ENCODE measurements around the gene NAA10. TPM values are rescaled to one million over a fixed set of nuclear protein-coding genes. Genes with fewer than 3 reads are reported as not detected.

NAA10 gene
- total RNA-seq, 6 donors from 2014 or later: 30.7 to 116 (median 76.2) TPM

DNA sequence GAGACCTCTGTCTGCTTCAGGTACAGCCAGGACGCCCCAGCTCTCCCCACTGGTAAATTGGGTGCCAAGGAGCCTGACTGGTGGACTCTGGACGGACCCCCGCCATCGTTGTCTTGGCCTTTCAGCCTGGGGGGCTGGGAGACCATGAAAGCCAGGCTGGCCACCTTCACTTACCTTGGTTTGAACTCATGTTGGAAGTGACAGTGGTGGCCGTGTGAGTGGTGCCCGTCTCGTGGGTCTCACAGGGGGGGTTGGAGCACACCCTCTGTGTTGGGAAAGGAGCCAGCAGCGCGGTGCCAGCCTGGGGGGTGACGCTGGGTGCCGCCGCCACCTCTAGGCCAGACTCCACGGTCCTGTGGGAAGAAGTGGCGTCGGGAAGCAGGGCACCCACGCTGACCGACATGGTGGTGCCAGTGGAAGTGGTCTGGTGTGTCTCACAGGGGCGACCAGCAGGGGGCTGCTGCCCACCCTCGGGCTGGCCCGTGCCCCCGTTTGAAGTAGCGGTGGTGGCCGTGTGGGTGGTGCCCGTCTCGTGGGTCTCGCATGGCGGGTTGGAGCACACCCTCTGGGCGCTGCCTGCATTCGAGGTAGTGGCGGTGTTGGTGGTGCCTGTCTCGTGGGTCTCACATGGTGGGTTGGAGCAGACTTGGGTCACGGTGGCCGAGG is 19.2 kb upstream of the NAA10 start:
- Histone ChIP-seq H3K36me3 (peaks cover 0 to 99% (median 69%) of the 10 kb centered on the region in 4 donors), H3K4me3 (no peak overlapping the region), H3K9me3 (no peaks in the 10 kb centered on the region), H3K27me3 (no peaks in the 10 kb centered on the region), H3K27ac (no peak overlapping the region), H3K4me1 (peaks cover 4 to 12% (median 8%) of the 10 kb centered on the region in 4 donors)
- ATAC-seq (ENCODE audit: low FRiP score in 2 of 2) (no peak), DNase-seq (no peak)
- WGBS, 2 donors: 80 to 83% methylated on average over 3 to 32 of the region's 33 CpGs
- no peak for TF ChIP-seq POLR2AphosphoS5 (IDR thresholded peaks at IDR 0.05)
- TF ChIP-seq EP300 (IDR thresholded peaks at IDR 0.05): no peak
- TF ChIP-seq POLR2A (IDR thresholded peaks at IDR 0.05): no peak
- TF ChIP-seq, protein P1, sequence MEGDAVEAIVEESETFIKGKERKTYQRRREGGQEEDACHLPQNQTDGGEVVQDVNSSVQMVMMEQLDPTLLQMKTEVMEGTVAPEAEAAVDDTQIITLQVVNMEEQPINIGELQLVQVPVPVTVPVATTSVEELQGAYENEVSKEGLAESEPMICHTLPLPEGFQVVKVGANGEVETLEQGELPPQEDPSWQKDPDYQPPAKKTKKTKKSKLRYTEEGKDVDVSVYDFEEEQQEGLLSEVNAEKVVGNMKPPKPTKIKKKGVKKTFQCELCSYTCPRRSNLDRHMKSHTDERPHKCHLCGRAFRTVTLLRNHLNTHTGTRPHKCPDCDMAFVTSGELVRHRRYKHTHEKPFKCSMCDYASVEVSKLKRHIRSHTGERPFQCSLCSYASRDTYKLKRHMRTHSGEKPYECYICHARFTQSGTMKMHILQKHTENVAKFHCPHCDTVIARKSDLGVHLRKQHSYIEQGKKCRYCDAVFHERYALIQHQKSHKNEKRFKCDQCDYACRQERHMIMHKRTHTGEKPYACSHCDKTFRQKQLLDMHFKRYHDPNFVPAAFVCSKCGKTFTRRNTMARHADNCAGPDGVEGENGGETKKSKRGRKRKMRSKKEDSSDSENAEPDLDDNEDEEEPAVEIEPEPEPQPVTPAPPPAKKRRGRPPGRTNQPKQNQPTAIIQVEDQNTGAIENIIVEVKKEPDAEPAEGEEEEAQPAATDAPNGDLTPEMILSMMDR (IDR thresholded peaks at IDR 0.05): no peak

DNA sequence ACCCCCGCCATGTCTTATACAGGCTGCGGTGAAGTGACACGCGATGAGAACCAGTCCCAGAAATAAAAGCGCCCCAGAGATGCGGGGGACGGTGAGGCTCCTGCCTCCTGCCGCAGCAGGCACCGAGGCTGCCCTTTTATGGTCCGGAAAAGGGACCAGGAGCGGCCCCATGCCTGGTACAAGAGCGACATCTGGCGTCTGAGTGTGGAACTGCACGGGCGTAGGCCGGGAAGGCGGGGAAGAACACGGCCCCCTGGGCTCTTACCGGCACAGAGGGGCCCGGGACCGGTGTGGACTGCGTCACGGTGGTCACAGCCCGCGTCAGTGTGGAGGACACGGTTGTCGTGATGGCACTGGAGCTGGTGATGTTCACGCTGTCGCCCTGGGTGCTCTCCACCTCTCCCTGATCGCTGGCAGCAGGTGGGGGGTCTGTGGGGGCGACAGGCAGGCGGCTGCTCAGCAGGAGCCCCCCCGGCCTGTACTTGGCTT is 18.5 kb upstream of the NAA10 start:
- DNase-seq: peak in 1 of 2 donors; percentile 75
- no peak overlapping the region for H3K4me3 ChIP-seq
- no peaks in the 10 kb centered on the region for H3K9me3 ChIP-seq
- ATAC-seq (ENCODE audit: low FRiP score in 2 of 2): peak; percentile 73 to 89
- TF ChIP-seq POLR2AphosphoS5 (IDR thresholded peaks at IDR 0.05): peak in 1 of 2 donors; percentile 18
- TF ChIP-seq POLR2A (IDR thresholded peaks at IDR 0.05): no peak
- TF ChIP-seq, protein P1 (IDR thresholded peaks at IDR 0.05): peak; percentile 93 to 99 (median 98)
- no peak for TF ChIP-seq EP300 (IDR thresholded peaks at IDR 0.05)
- H3K27ac ChIP-seq: no peak overlapping the region
- H3K4me1 ChIP-seq: peaks cover 9 to 17% (median 10%) of the 10 kb centered on the region in 4 donors
- H3K27me3 ChIP-seq: no peaks in the 10 kb centered on the region
- WGBS, 2 donors: 38% methylated on average over 33 of the region's 33 CpGs; no CpG with 5 or more reads in 1 of the 2 donors
- H3K36me3 ChIP-seq: peaks cover 0 to 98% (median 66%) of the 10 kb centered on the region in 4 donors

DNA sequence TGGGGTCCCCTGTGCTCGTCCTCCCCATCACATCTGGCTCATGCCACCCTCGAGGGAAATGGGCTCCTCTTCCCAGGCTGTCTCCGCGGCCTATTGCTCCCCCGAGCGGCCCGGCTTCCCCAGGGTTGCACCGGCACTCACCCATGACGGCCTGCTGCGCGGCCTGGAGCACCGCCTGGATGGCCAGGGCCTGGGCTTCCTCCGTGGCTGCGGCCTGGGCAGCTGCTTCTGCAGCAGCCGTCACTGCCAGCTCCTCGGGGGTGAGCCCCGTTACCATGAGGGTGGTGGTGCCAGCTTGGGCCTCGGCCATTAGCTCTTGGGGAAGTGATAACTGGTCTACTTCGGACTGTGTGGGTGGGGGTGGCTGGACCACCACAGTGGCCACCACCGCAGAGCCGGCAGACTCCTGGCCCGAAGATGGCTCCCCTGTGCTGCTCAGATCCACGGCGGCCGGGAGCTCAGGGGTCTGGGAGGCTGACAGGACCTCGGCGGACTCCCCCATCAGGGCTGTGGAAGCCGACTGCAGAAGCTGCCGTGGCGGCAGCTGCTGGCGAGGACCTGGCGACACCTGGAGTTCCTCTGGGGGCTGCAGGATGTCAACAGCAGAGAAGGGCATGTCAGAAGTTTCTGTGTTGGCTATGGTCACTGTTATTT is 17.7 kb upstream of the NAA10 start:
- H3K4me3 ChIP-seq: no peak overlapping the region
- no peak overlapping the region for H3K27ac ChIP-seq
- no peaks in the 10 kb centered on the region for H3K9me3 ChIP-seq
- WGBS, 2 donors: 92 to 93% methylated on average over 9 to 19 of the region's 32 CpGs
- no peak for ATAC-seq (ENCODE audit: low FRiP score in 2 of 2)
- peaks cover 10 to 26% (median 12%) of the 10 kb centered on the region in 4 donors for H3K4me1 ChIP-seq
- H3K36me3 ChIP-seq: peaks cover 0 to 92% (median 61%) of the 10 kb centered on the region in 4 donors
- no peak for DNase-seq
- no peaks in the 10 kb centered on the region for H3K27me3 ChIP-seq
- TF ChIP-seq POLR2A (IDR thresholded peaks at IDR 0.05): no peak
- no peak for TF ChIP-seq EP300 (IDR thresholded peaks at IDR 0.05)
- no peak for TF ChIP-seq POLR2AphosphoS5 (IDR thresholded peaks at IDR 0.05)
- TF ChIP-seq, protein P1 (IDR thresholded peaks at IDR 0.05): no peak

DNA sequence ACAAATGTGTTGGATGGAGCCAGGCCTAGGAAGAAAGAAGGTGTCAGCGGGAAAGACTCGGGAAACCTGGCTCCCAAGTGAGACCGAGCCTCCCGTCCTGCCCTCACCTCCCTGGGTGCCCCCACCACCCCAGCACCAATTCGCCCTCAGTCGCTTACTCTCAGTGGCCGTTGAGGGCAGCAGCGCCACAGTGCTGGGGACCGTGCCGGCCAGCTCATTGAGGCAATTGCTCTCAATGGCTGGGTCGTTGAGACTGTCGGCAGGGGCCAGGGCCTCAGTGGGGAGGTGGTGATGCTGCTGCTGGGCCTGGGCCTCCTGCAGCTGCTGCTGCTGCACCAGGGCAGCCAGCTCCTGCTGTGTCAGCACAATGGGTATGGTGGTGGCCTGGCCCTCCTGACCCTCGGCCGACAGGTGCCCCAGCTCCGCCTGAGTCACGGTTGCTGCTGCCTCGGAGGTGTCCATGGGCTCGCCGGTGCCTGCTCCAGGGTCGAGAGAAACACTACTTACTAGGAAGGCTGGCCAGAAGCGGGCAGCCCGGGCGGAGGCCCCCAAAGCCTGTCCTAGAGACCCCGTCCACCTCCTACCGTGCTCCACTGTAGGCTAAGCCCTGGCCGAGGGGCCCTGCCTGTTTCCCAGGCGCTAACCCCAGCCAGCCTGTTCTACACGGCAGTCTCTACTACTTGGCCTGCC is 17.0 kb upstream of the NAA10 start:
- no peaks in the 10 kb centered on the region for H3K27me3 ChIP-seq
- 96 to 100% methylated on average over 6 to 23 of the region's 28 CpGs for WGBS, 2 donors

More for the DNA sequence above, 17.0 kb upstream of the NAA10 start:
- no peaks in the 10 kb centered on the region for H3K9me3 ChIP-seq
- peaks cover 0 to 86% (median 57%) of the 10 kb centered on the region in 4 donors for H3K36me3 ChIP-seq
- no peak for TF ChIP-seq POLR2A (IDR thresholded peaks at IDR 0.05)
- TF ChIP-seq, protein P1 (IDR thresholded peaks at IDR 0.05): no peak
- no peak for TF ChIP-seq POLR2AphosphoS5 (IDR thresholded peaks at IDR 0.05)
- no peak for TF ChIP-seq EP300 (IDR thresholded peaks at IDR 0.05)
- H3K4me3 ChIP-seq: no peak overlapping the region
- no peak for ATAC-seq (ENCODE audit: low FRiP score in 2 of 2)
- no peak for DNase-seq
- H3K4me1 ChIP-seq: peaks cover 10 to 31% (median 12%) of the 10 kb centered on the region in 4 donors
- H3K27ac ChIP-seq: no peak overlapping the region
